GM18951 (cell line): ENCODE measurements around the gene RGS13.

Experiments used
- POLR2A ChIP-seq: IDR thresholded peaks from 4 replicates; pipeline ENCODE4 v1.6.1; 2011; ENCODE audit warnings: mild to moderate bottlenecking; ENCODE audit not compliant: insufficient read length, insufficient read depth; ENCODE audit errors: extremely low read depth
- in situ Hi-C: fragments of 300-500 bp; cut with MboI; formaldehyde crosslinking; loops from one replicate; pipeline ENCODE4 v1.12.0; 2022; ENCODE audit warnings: low sequenced_read_pairs, mixed read lengths, inconsistent platforms; ENCODE audit not compliant: unreplicated experiment

Gene RGS13

GRCh38 chr1:192604979-192605620, 30.8 kb upstream of the RGS13 start:
- in situ Hi-C loops, result no loop called here
- no peak for TF ChIP-seq POLR2A

DNA sequence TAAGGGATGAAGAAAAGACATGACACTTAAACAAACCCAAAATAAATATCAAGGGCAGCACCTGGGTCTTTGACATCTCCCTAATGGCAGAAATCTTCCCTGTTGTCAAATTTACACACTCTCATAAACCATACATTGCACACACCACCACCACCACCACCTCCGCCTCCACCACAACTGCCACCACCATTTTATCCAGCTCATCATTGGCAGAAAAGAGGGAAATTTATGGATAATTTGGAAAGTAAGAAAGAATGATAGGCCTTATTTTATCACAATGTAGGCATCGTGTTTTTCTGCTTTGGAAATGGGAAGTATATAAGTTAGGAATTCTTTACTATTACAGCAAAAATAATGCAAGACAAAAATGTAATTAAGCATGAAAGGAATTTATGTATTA, 27.3 kb upstream of the RGS13 start:
- in situ Hi-C loops, result no loop called here
- TF ChIP-seq POLR2A, result no peak

- TF ChIP-seq POLR2A, result peak; percentile 43
- in situ Hi-C loops, result no loop called here
Measured at GRCh38 chr1:192609110-192610079, 26.6 kb upstream of the RGS13 start.

DNA sequence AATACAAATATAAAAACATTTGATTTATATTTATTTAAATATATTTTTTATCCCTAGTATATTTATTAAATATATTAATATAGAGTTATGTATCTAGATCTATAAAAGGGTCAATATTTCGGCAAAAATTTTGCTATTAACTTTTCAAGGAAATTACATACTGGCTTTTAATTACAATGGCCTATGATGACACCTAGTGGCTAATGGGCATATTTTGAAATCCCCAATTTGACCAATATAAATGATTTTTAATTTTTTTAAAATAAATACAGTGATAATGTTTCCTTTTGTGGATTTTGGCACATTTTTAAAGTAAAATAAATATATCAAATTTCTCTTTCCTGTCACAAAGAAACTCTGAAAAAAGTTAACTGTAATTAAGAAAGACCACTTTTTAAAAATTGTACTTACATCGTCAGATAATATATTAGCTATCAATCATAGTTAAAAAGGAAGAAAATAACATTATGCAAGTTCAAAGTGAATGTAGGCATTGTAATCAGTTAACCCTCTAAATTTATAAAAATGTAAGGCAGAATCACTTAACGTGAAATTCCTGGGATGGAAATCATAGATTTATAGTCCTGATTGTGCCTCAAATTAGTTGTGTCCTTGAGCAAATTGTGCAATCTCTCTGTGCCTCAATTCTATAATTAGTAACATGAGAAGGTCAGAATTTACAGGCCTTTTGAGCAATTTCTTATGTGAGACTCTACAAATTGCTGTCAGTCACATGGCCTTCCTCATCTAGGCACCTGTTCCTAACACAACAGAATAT, 25.6 kb upstream of the RGS13 start:
- in situ Hi-C loops, result no loop called here
- TF ChIP-seq POLR2A, result no peak

GRCh38 chr1:192615055-192615454, 20.9 kb upstream of the RGS13 start:
- in situ Hi-C loops, result no loop called here
- TF ChIP-seq POLR2A, result no peak

GRCh38 chr1:192620071-192620635, 15.8 kb upstream of the RGS13 start:
- TF ChIP-seq POLR2A, result no peak
- in situ Hi-C loops, result no loop called here

- TF ChIP-seq POLR2A, result no peak
- in situ Hi-C loops, result no loop called here
Measured at GRCh38 chr1:192626366-192627179, 9.4 kb upstream of the RGS13 start.

- in situ Hi-C loops, result no loop called here
- no peak for TF ChIP-seq POLR2A
Measured at GRCh38 chr1:192627901-192628300, 8.0 kb upstream of the RGS13 start.

GRCh38 chr1:192628396-192629057, 7.4 kb upstream of the RGS13 start:
- in situ Hi-C loops, result no loop called here

GRCh38 chr1:192629612-192630011, 6.3 kb upstream of the RGS13 start:
- in situ Hi-C loops, result no loop called here
- no peak for TF ChIP-seq POLR2A

More at GRCh38 chr1:192628396-192629057, 7.4 kb upstream of the RGS13 start:
- TF ChIP-seq POLR2A, result no peak

DNA sequence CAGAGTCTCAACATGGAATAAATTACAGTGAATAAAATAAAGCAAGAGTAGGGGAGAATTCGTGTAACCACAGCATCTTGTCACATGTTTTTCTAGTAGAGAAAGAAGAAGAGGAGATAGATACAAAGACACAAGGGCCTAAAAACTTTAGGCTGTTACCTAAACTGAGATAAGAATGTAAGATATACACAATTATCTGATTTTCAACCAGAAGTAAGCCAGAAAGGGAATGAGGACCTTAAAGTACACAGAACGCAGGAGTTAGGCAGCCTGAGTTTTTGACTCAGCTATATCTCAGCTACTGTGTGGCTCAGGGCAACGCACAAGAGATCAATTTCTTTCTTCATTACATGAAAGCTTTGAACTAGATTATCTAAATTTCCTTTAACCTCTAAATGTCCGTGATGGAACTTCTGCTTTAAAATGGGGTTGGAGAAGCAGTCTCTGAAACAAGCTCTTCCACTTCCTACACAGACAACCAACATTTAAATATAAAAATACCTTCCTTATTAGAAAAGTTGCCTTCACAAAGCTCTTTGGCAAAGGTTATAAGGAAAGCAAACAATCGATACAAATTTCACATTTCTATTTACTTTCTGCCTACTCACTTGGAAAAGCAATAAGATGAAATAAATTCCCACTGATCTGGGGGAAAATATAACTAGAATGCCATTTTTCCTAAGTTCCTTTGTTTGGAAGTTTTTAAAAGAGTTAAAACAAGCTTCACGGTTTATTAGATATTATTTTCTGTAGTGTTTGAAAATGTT, 5.2 kb upstream of the RGS13 start:
- no peak for TF ChIP-seq POLR2A
- in situ Hi-C loops, result no loop called here
